Non-pigmented ciliary epithelial cell (primary cell): Measurements from ENCODE around the gene SLC9A5.
A peak's percentile ranks its signal among the peaks of the same experiment; 100 is the strongest.

Source experiments
- DNase-seq: peaks from one replicate; pipeline ENCODE4 v3.0.0-alpha.2; 2010; ENCODE audit warnings: low read depth

The SLC9A5 gene

DNA sequence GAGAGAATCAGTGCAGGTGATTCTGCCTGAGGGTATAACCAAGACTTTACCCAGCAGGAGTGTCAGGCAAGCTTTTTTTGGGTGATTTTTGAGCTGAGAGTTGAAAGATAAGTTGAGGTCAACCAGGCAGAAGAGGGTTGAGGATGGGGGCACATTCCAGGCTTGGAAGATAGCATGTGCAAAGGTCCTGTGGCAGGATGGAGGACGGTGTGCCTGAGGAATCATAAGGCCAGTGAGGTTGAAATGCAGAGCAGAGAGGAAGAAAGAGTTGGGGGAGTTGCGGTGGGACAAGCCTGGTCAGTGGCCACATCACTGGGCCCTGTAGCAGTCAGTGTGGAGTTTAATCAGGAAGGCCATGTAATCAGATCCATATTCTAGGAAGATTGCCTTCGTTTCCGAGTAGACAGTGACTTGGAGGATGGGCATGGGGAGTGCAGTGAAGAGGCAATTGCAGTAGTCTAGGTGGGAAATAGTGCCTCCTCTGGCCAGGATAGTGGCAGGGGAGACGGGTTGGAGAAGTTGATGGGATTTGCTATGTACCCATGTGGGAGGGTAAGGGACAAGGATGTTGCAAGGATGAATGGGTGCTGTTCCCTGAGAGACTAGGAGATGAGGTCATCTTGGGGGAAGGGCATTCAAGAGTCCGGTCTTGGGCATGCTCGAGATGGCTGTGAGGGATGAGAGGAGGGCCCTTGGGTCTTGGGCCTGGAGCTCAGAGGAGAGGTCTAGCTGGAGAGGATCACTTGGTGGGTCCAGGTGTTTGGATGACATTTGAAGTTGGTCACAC lies 34.5 kb downstream of the SLC9A5 start:
- DNase-seq, result no peak

- DNase-seq, result no peak
Measured at GRCh38 chr16:67283826-67284555, 35.2 kb downstream of the SLC9A5 start.

GRCh38 chr16:67284699-67285646 lies 36.2 kb downstream of the SLC9A5 start:
- DNase-seq, result no peak

DNA sequence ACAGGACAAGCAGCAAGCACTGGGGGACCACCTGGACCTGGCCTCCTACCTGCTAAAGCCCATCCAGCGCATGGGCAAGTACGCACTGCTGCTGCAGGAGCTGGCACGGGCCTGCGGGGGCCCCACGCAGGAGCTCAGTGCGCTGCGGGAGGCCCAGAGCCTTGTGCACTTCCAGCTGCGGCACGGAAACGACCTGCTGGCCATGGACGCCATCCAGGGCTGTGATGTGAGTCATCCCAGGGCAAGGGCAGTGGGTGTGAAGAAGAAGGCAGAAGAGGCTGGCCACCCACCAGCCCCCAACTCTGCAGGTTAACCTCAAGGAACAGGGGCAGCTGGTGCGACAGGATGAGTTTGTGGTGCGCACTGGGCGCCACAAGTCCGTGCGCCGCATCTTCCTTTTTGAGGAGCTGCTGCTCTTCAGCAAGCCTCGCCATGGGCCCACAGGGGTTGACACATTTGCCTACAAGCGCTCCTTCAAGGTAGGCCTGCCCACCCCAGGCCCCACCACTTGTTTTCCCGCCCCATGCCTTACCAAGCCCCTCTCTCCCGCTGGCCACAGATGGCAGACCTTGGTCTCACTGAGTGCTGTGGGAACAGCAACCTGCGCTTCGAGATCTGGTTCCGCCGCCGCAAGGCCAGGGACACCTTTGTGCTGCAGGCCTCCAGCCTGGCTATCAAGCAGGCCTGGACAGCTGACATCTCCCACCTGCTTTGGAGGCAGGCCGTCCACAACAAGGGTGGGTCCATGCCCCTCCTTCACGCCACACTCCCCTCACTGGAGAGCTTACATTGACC lies 37.9 kb downstream of the SLC9A5 start:
- DNase-seq, result no peak

- DNase-seq, result no peak
Measured at GRCh38 chr16:67287960-67288359, 39.2 kb downstream of the SLC9A5 start.

DNA sequence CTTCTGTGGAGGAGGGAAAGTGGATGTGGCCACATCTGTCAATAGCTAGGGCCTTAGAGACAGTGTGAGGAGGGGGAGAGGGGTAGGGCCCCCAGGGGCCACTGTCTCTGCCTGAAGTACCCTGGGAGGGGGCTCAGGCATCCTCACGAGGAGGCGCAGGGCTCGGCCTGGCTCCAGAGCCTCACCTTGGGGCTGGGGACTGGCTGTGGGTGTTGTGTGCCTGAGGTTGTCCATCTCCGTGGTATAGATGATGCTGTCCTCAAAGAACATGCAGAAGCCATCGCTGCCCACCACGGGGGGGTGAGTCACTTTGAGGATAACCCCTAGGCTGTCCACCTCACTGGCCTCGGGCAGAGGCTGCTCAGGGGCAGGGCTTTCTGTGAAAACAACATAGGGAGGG lies 42.7 kb downstream of the SLC9A5 start:
- no peak for DNase-seq

GRCh38 chr16:67294171-67294757 lies 45.5 kb downstream of the SLC9A5 start:
- no peak for DNase-seq

GRCh38 chr16:67294938-67295361 lies 46.2 kb downstream of the SLC9A5 start:
- no peak for DNase-seq

- DNase-seq, result no peak
Measured at GRCh38 chr16:67296420-67296819, 47.6 kb downstream of the SLC9A5 start.

DNA sequence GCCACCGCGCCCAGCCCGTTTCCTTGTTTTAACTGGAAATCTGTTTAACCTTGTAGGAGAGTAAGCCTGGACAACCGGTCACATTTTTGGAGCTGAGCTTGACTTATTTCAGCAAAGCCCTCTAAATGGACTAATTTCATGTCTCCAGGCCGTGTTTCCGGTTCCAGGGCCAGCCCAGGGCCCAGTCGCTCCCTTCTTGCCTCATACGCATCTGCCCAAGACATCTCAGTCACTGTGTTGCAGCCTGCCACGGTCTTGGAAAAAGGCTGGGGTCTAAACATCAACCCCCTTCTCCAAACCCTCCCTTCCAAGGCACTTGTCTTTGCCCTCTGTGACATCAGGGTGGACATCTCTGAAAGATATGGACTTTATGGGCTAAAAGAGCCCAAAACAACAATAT lies 49.5 kb downstream of the SLC9A5 start:
- no peak for DNase-seq

DNA sequence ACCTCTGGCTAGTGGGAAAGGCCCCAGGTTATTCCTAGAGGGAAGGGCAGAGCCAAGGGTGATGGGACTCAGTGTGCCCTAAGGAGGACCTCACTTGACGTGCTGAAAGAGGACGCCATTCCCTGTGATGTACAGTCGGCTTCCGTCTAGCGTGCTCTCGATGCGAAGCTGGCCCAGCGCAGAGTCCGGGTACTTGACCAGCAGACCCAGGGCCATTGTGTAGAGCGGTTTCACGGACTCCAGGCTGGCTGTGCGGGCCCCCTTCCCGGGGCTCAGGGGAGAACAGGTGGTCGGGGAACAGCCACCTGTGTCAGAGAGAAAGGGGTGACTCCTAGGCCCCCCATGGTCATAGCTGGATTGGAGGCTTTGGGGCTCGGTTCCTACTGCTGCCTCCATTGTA lies 50.5 kb downstream of the SLC9A5 start:
- no peak for DNase-seq

GRCh38 chr16:67301080-67301782 lies 52.5 kb downstream of the SLC9A5 start:
- DNase-seq, result no peak

DNA sequence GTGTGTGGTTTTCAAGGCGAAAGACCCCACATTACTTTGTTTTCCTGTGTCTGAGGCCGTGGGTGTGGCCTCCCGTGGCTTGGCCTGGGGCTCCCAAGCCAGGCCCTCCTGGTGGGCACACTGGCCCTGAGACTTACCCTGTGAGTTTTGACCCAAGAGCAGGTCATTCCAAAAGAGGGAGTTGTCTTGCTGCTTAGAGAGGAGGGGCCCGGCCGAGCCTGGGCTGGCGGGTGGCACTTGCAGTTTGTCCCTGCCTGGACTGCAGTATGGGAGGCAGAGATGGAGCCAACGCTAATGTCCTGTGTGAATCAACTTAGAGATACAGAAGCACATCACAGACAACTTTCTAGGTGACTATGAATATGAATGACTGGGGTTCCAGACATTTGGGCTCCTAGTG lies 53.3 kb downstream of the SLC9A5 start:
- DNase-seq, result no peak

- no peak for DNase-seq
Measured at GRCh38 chr16:67302970-67303369, 54.2 kb downstream of the SLC9A5 start.

GRCh38 chr16:67304020-67304419 lies 55.2 kb downstream of the SLC9A5 start:
- no peak for DNase-seq

- DNase-seq, result no peak
Measured at GRCh38 chr16:67305216-67306071, 56.7 kb downstream of the SLC9A5 start.

DNA sequence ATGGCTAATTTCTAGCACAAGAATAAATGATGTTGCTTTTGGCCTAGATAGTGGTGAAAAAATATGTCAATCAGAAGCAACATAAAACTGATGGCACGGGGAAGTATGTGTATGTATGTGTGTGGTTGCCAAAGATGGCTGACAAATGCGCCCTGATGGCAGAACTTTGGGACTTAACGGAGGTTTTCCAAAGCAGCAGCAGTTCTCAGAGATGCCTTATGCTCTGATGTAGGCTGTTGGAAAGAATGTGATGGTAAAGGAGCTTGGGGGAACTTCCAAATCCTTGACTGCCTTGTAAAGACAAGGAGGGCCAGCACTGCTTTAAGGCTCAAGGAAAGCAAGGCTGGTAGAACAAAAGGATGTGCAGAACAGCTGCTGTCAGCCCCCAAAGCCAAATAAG lies 61.8 kb downstream of the SLC9A5 start:
- DNase-seq, result no peak

DNA sequence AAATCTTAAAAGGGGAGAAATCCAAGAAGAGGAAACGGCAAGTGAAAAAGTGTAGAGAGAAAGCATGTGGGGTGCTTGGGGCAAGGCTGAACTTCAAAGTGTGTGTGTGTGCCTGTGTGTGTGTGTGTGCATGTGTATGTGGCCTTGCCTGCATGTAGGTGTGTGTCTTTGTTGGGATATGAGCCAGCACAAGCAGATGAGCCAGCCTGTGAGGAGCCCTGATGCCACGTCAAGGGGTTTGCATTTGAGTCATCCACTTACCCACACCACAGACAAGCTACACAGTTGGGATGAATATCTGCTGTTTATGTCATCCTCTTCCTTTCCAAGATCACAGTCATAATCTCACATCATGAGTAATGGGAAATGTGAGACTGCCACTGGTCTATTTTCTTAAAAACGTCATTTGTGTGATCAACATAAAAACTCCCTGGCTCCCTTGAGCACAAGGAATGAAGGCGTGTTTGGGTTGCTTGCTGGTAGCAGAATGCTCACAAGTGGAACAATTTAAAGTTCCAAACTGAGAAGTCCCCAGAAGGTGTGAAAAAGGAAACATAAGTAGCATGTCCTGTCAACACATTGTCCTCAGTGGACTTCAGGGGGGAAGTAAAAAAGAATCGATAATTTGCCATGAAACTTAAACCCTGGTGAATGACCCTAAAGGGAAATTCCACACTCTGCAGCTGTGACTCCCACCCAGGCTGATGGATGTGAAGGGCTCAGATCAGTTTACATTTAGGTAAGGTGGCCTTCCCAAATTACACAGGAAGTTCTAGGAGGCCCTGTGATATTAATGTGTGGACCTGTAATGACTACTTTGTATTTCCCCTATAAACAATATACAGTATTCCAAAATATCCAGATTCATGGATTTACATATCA lies 63.1 kb downstream of the SLC9A5 start:
- DNase-seq, result peak; percentile 100

GRCh38 chr16:67312719-67313118 lies 63.9 kb downstream of the SLC9A5 start:
- no peak for DNase-seq
